ENCODE measurements around the gene MYOZ3. TPM values are rescaled to one million over a fixed set of nuclear protein-coding genes. Genes with fewer than 3 reads are reported as not detected.

The MYOZ3 gene
- total RNA-seq, 1 experiment from 2014 or later, result 0.10 TPM

- Histone ChIP-seq H3K27me3 (ENCODE audit: insufficient read depth, low read length) (no peaks in the 10 kb centered on the region), H3K4me2 (ENCODE audit: low read length) (no peak overlapping the region), H3K36me3 (ENCODE audit: control insufficient read depth in 1 of 2, insufficient read depth in 2 of 2, low read length in 2 of 2) (no peaks in the 10 kb centered on the region), H3K4me3 (replicated peaks in 1 of 2; ENCODE audit: low read depth in 1 of 2, low read length in 2 of 2) (no peak overlapping the region), H3K27ac (ENCODE audit: low read depth, low read length) (no peak overlapping the region), H4K20me1 (ENCODE audit: insufficient read depth) (no peaks in the 10 kb centered on the region), H3K9me3 (ENCODE audit: control insufficient read depth in 1 of 2, insufficient read depth in 1 of 2, low read depth in 1 of 2, low read length in 2 of 2) (no peaks in the 10 kb centered on the region), H3K9ac (ENCODE audit: low read length) (no peak overlapping the region), H3K79me2 (ENCODE audit: insufficient read depth, low read length) (no peaks in the 10 kb centered on the region), H3K9me2 (ENCODE audit: insufficient read depth) (no peaks in the 10 kb centered on the region), H3K4me1 (ENCODE audit: control insufficient read depth in 1 of 2, insufficient read depth in 2 of 2, low read length in 2 of 2) (peaks cover 40 to 41% of the 10 kb centered on the region in 2 experiments), H2AFZ (ENCODE audit: low read depth, low read length, poor library complexity, severe bottlenecking) (no peak overlapping the region)
- BruUV-seq (replicated peaks), result no TSS peak
- no peak for ATAC-seq
- TF ChIP-seq ZBTB33 (IDR thresholded peaks at IDR 0.05; ENCODE audit: extremely low read depth, insufficient replicate concordance, low read length) (no peak), JUND (IDR thresholded peaks at IDR 0.05) (no peak), CTCF (IDR thresholded peaks at IDR 0.05 in 2 of 3, conservative IDR thresholded peaks at IDR 0.05 in 1 of 3; ENCODE audit: borderline replicate concordance in 1 of 3, insufficient read depth in 1 of 3, low read depth in 2 of 3, low read length in 2 of 3) (no peak), RAD21 (IDR thresholded peaks at IDR 0.05; ENCODE audit: low read depth) (no peak), POLR2A (IDR thresholded peaks at IDR 0.05; ENCODE audit: borderline replicate concordance, extremely low read depth, insufficient read depth, insufficient read length) (no peak), SP1 (IDR thresholded peaks at IDR 0.05; ENCODE audit: low read depth) (no peak), YY1 (IDR thresholded peaks at IDR 0.05; ENCODE audit: extremely low read depth, insufficient replicate concordance, low read depth, low read length) (no peak), CEBPB (IDR thresholded peaks at IDR 0.05; ENCODE audit: low read depth) (no peak), EZH2phosphoT487 (IDR thresholded peaks at IDR 0.05; ENCODE audit: borderline replicate concordance) (no peak), ELF1 (IDR thresholded peaks at IDR 0.05; ENCODE audit: borderline replicate concordance, low read depth) (no peak), SRF (IDR thresholded peaks at IDR 0.05; ENCODE audit: low read depth) (no peak), MAX (IDR thresholded peaks at IDR 0.05) (no peak), REST (IDR thresholded peaks at IDR 0.05; ENCODE audit: low read depth) (no peak), POLR2AphosphoS5 (IDR thresholded peaks at IDR 0.05; ENCODE audit: low read depth, low read length) (no peak), TCF7L2 (IDR thresholded peaks at IDR 0.05; ENCODE audit: borderline replicate concordance, extremely low read depth, insufficient read depth, insufficient read length) (no peak), ZFX (IDR thresholded peaks at IDR 0.05) (no peak), CBX3 (IDR thresholded peaks at IDR 0.05; ENCODE audit: low read depth) (no peak), EZH2 (IDR thresholded peaks at IDR 0.05) (no peak)
- intact Hi-C loops (cut with micrococcal nuclease), result no loop called here
- ChIA-PET CTCF (no interaction called here), RAD21 (ENCODE audit: low non-redundant PET in 1 of 2, low total read pairs in 2 of 2, uncharacterized antibody in 2 of 2, unreplicated experiment in 2 of 2) (no interaction called here), POLR2A (no interaction called here)
- no peak for DNase-seq (ENCODE audit: low read depth, low spot score)
These were observed 41.5 kb upstream of the MYOZ3 start for GRCh38 chr5:150619359-150620230.

All from HCT116 (cell line).